ENCODE data around the gene KCNS3.
A peak's percentile ranks its signal among the peaks of the same experiment; 100 is the strongest.
"Not testable (repeated sequence)": the region's sequence is repeated elsewhere in the genome, so short reads cannot be mapped to it uniquely, and the experiment has no call there.

The KCNS3 gene

DNA sequence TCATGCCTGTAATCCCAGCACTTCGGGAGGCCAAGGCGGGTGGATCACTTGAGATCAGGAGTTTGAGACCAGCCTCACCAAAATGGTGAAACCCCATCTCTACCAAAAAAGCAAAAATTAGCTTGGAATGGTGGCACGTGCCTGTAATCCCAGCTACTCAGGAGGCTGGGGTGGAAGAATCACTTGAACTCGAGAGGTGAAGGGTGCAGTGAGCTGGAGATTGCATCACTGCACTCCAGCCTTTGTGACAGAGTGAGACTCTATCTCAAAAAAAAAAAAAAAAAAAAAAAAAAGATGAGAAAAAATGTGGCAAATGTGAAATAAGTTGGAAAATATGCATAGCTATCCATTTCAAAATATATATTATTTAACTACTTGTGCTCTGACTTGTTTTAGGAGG, 65.0 kb downstream of the KCNS3 start:
- DNase-seq (ENCODE audit: low read depth, low spot score): no peak

DNA sequence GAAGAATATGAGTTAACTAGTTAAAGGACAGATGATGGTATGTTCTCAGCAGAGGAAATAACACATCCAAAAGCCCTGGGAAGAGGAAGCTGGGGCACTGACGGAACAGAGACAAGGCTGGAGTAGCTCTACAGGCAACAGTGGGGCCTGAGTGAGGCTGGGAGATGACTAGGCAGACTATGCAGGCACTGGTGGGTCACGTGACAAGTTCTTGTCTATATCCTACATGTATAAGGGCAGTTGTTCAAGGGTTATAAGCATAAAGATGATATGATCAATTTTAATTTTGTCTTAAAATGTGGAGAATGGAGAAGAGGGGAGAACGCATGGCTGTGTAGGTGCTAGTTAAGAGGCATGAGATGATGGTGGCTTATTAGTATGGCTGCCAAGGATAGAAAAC, 68.6 kb downstream of the KCNS3 start:
- DNase-seq (ENCODE audit: low read depth, low spot score): no peak

DNA sequence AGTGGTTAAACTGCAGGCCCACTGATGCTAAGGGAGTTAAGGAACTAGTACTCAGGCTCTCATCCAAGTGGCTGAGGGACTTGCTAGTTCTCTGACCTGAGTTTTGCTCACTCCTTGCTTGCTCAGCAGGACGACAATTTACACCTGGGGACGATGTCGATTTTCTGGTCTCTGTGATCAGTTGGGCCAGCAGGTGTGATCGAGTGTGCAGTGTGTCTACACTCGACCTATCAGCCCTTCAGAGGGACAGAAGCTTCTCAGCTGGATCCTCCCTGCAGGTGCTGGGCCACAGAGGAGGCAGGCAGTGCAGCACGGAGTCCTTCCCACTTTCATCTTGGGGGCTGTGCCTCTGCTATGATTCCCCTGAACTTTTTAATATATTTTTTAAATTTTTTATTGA, 71.5 kb downstream of the KCNS3 start:
- DNase-seq (ENCODE audit: low read depth, low spot score): no peak

GRCh38 chr2:17951563-17951962, 73.1 kb downstream of the KCNS3 start:
- no peak for DNase-seq (ENCODE audit: low read depth, low spot score)

DNA sequence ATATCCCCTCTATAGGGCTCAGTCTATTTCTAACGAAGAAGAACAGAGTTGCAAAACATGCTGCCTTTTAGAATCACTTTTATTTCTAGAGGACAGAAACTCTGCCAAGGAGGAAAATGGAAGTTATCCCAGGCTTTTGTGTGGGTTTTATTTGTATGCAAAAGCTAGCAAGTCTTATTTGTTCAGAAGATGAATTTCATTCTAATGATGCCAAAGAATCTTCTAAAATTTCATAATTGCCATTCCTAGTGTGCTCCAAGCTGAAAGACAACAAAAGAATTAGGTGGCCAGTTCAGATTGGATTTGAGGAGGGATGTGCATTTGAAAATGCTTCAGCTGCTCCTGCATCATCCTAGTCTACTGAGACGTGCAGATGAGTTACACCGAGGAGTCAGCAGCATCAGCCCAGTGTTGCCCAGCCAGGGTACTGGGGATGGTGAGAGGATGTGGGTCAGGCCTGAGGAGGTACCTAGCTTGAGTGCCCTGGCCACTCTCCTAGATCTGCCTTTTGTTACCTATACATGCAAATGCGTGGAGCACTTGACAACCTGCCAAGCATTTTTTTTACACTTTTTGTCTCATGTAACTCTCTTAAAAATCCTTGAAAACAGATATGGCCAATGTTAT, 80.1 kb downstream of the KCNS3 start:
- peak; percentile 21 for DNase-seq (ENCODE audit: low read depth, low spot score)

DNA sequence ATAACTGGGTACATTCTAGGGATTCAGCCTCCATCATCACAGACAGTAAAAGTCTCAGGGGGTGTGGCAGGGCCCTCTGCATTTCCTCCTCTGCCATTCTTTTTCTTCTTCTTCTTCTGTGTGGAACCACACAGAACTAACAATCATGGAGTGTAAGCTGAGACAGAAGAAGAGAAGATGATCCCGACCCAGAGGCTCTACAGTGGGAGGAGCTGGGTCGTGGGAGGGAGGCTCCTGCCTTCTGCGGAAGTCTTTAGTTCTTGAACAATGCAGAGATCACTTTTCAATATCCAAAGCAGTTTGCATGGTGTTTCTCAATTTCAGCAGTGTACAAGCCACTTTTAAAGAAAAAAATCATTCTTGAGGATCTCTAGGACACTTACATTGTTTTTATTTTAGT, 80.9 kb downstream of the KCNS3 start:
- no peak for DNase-seq (ENCODE audit: low read depth, low spot score)

DNA sequence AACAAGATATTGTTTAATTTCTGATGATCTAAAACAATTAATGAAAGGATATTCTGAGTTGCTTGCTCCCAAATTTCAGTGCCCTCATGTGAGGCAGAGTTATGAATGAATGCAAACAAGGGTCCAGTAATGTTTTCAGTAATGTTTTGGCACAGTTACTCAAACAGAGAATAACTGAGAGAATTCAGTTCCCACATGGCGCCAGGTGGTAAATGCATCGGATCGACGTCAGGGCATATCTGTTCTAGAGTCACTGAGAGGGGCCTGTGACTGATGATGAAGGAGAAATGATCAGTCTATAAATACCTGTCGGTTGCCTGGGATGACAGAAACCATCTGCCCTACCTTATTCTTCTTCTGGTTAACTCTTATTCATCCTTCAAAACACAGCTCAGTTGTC, 81.4 kb downstream of the KCNS3 start:
- DNase-seq (ENCODE audit: low read depth, low spot score): no peak

DNA sequence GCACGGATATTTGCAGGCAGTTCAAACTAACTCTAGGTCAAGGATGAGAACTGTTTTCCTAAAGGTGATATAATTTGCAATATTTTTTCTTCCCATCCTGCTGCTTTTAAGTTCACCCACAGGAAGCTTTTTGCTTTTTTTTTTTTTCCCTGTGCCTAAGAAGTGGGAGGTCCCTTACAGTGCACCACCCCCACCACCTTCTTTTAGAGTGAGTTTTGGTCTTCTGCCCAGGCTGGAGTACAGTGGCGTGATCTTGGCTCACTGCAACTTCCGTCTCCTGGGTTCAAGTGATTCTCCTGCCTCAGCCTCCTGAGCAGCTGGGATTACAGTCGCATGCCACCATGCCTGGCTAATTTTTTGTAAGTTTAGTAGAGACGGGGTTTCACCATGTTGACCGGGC, 82.5 kb downstream of the KCNS3 start:
- DNase-seq (ENCODE audit: low read depth, low spot score): no peak

DNA sequence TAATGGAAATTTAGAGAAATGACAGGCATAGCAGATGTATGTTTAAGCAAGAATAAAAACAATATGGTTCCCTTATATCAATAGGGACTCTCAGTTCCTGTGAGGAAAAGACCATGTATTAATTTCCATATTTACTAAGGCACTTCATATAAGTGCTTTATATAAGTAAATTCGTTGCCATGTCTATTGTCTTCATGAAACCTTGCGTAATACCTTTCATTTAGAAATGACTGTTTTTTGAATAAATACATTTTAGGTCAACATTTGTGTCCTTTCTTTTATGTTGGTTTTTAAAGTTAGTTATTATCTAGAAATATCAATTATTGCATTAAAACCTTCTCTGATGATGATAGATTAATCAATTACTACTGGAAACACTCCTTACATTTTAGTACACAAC, 83.3 kb downstream of the KCNS3 start:
- no peak for DNase-seq (ENCODE audit: low read depth, low spot score)

DNA sequence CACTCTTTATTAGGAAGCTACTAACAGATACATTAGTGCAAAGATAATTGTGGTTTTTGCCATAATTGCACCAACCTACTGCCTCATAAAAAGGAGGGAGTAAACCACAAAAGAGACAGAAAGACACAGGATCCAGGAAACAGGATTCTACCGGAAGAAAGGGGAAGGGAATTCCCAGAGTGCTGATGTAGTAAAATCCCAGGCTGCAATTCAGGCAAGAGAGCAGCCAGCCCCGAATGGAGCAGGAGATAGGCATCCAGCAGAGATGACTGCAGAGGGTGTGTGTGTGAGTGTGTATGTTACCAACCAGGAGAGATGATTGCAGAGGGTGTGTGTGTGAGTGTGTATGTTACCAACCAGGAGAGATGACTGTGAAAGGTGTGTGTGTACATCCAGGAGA, 84.4 kb downstream of the KCNS3 start:
- DNase-seq (ENCODE audit: low read depth, low spot score): peak; percentile 22

- not testable (repeated sequence) for DNase-seq (ENCODE audit: low read depth, low spot score)
These were observed 85.1 kb downstream of the KCNS3 start for GRCh38 chr2:17963571-17963970.

DNA sequence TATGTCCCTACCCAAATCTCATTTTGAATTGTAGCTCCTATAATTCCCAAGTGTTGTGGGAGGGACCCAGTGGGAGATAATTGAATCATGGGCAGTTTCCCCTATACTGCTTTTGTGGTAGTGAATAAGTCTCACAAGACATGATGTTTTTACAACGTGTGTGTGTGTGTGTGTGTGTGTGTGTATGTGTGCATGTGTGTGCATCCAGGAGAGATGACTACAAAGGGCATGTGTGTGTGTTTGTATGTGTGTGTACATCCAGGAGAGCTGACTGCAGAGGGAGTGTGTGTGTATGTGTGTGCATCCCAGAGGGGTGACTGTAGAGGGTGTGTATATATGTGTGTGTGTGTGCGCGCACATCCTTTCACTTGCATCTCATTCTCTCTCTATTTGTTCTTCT, 86.7 kb downstream of the KCNS3 start:
- no peak for DNase-seq (ENCODE audit: low read depth, low spot score)

- no peak for DNase-seq (ENCODE audit: low read depth, low spot score)
These were observed 88.3 kb downstream of the KCNS3 start for GRCh38 chr2:17966798-17967197.

DNA sequence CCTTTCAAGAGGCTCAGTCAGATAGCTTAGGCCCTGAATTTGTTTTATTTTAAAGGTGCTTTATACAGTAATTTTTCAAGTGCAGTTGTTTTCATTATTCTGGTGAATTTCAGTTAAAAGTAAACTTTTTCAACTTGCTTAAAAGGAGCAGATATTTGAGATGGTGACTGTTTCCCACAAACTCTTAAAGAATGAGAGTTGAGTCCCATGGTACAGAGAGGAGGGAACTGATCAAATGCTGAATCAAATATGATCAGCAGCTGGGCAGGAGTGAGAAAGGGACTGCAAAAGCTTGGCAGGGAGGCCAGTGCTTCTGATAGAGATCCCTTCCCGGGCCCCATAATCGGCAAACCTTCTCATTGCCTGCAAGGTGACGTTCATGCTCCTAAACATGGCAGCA, 91.2 kb downstream of the KCNS3 start:
- peak; percentile 50 for DNase-seq (ENCODE audit: low read depth, low spot score)

DNA sequence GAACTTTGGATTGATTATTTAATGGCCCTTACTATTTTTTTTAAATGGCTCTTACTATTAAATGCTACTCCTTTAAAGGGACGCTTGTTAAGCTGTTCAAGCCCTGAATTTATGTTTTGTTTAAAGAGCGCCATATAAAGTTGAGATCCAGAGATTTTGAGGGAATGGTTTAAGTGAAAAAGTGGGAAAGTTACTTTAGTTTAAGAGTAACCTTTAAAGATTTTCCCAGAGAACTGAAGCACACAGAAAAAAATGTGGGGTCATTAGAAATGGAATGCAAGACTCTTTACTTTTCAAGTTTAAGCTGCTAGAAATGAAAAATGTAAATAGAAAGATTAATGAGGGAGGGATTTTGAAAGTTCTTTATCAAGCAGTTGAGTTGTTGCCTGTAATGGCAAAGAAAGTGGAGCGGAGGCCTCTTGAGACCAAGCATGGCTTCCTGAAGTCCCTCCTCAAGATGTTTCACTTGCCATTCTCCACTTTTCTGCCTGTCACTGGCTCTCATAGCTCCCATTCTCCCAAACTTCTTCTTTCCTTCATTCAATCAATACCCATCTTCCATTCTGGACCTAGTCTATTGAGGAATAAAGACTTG, 93.2 kb downstream of the KCNS3 start:
- no peak for DNase-seq (ENCODE audit: low read depth, low spot score)

DNA sequence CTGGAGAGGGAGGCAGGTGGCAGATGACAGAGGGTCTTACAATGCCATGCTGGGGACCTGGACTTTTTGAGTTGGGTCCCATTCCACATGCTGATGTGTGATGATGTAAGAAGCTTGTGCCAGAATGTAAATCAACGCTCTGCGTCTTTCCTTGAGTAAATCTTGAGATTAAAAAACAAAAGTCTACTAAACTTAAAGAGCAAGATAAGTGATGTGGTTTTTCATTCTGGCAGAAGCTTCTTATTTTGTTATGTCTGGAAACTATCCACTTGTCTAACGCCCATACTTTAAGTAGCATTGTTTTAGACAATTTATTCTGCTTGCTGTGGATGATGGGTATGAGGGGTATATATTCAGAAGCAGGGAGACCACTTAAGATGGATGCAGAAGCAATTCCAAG, 94.5 kb downstream of the KCNS3 start:
- DNase-seq (ENCODE audit: low read depth, low spot score): no peak

DNA sequence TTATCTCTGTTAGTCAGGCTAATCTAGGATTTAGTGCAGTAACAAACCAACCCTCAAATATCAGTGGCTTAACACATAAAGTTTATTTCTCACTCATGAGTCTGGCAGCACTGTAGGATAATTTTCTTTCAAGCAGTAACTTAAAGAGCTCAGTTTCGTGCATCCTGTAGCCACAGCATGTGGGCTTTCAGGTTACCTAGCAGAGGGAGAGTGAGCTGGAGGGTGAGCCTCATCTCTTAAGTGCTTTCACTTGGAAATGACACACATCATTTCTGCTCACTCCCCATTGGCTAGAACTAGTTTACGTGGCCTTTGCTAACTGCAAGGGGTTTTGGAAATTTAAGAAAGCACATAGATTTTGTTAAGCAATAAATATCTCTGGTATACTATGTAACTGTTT, 96.9 kb downstream of the KCNS3 start:
- DNase-seq (ENCODE audit: low read depth, low spot score): no peak

DNA sequence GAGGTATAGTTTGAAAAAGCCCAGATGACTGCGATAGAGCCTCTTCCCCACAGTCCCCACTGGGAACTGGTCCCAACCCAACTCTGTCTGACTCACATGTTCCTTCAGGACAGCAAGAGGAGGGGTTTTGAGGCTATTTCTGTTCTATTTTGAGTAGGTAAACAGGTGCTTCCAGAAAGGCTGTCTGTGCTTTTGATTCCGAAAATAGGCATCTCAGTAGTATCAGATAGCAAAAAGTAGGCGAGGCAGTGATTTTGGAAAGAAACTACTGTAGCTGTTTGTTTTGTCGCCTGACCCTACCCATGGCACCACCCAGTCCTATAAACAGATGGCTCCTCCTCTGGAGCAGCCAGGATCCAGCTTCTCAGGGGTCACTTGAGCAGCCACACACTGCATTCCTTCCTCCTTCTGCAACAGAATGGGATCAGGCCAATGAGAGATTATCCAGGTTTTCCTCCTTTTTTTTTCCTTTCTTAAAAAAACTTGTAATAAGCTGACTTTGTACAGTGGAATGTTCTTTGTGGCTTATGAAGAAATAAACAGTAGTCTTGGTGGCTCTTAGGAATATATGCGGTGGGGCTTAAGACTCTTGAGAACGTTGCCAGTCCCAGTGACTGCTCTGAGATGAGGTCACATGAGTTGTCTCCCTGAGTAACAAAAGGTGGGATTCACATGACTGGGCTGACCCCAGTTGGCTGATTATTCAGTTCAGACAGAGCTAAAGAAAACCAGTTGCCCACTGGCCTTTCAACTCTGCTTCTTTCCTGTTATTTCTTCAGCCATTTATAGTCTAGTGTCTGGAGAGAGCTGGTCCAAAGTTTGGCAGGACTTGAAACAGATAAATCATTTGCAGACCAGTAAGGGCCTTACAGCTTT, 98.6 kb downstream of the KCNS3 start:
- peak; percentile 97 for DNase-seq (ENCODE audit: low read depth, low spot score)

- DNase-seq (ENCODE audit: low read depth, low spot score): peak; percentile 33
These were observed 101.2 kb downstream of the KCNS3 start for GRCh38 chr2:17979707-17980106.

DNA sequence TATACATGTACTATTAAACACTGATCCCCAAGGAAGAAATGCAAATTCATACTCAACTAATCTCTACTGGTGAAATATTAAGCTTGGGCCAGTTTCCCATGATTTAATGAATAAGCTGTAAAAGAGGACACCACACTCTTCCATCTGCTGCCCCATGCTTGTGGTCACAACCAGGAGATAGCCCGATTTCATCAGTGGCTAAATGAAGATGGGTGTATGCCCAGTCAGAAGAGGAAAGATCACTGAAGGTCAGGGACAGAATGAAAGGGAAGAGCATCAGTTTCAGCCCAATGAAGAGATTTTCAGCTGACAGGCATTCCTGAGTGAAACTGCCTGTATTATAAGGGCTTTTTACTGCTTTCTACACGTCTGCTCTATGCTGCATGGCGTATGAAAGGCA, 103.5 kb downstream of the KCNS3 start:
- DNase-seq (ENCODE audit: low read depth, low spot score): no peak

All from astrocyte of the hippocampus (primary cell).